ENCODE results near the gene ALPL. TPM values are rescaled to one million over a fixed set of nuclear protein-coding genes. Genes with fewer than 3 reads are reported as not detected.

The ALPL gene
- total and polyA plus RNA-seq, 2 donors (not counting 1 experiment from before 2014, with no cell fraction given): 1.3 to 3.6 TPM

- Histone ChIP-seq H3K4me1 (ENCODE audit: control insufficient read depth, extremely low read depth, insufficient read depth, low read length) (no peaks in the 10 kb centered on the region), H3K27ac (ENCODE audit: insufficient read depth, low read length) (no peak overlapping the region), H3K79me2 (ENCODE audit: control insufficient read depth, insufficient read depth, low read length) (no peaks in the 10 kb centered on the region), H4K20me1 (ENCODE audit: control insufficient read depth, extremely low read depth, insufficient read depth, low read length) (no peaks in the 10 kb centered on the region), H3K9ac (ENCODE audit: insufficient read depth, low read length) (no peak overlapping the region), H3K4me3 (replicated peaks in 1 of 4; ENCODE audit: control extremely low read depth in 1 of 4, insufficient read depth in 1 of 4, low read depth in 3 of 4, low read length in 4 of 4) (no peak overlapping the region), H2AFZ (ENCODE audit: low read length) (no peak overlapping the region), H3K9me3 (ENCODE audit: control insufficient read depth, insufficient read depth, low read depth, low read length) (no peaks in the 10 kb centered on the region), H3K27me3 (ENCODE audit: control insufficient read depth, insufficient read depth, low read length) (peaks cover 8% of the 10 kb centered on the region), H3K4me2 (ENCODE audit: extremely low read depth, insufficient read depth, low read length) (no peak overlapping the region), H3K36me3 (ENCODE audit: control insufficient read depth, insufficient read depth, low read length) (no peaks in the 10 kb centered on the region)
- TF ChIP-seq EZH2 (IDR thresholded peaks at IDR 0.05; ENCODE audit: low read length, missing control alignments) (no peak), CTCF (conservative IDR thresholded peaks at IDR 0.05 in 1 of 2, IDR thresholded peaks at IDR 0.05 in 1 of 2; ENCODE audit: low read depth in 1 of 2, low read length in 2 of 2) (no peak)
- DNase-seq (ENCODE audit: low read depth in 2 of 2): no peak
Measured at GRCh38 chr1:21579791-21580190, 70.6 kb downstream of the ALPL start.

- Histone ChIP-seq H2AFZ (ENCODE audit: low read length) (no peak overlapping the region), H3K27ac (ENCODE audit: insufficient read depth, low read length) (no peak overlapping the region), H3K4me2 (ENCODE audit: extremely low read depth, insufficient read depth, low read length) (no peak overlapping the region), H4K20me1 (ENCODE audit: control insufficient read depth, extremely low read depth, insufficient read depth, low read length) (no peaks in the 10 kb centered on the region), H3K4me3 (replicated peaks in 1 of 4; ENCODE audit: control extremely low read depth in 1 of 4, insufficient read depth in 1 of 4, low read depth in 3 of 4, low read length in 4 of 4) (no peak overlapping the region), H3K27me3 (ENCODE audit: control insufficient read depth, insufficient read depth, low read length) (peaks cover 8% of the 10 kb centered on the region), H3K79me2 (ENCODE audit: control insufficient read depth, insufficient read depth, low read length) (no peaks in the 10 kb centered on the region), H3K9ac (ENCODE audit: insufficient read depth, low read length) (no peak overlapping the region), H3K36me3 (ENCODE audit: control insufficient read depth, insufficient read depth, low read length) (no peaks in the 10 kb centered on the region), H3K9me3 (ENCODE audit: control insufficient read depth, insufficient read depth, low read depth, low read length) (no peaks in the 10 kb centered on the region), H3K4me1 (ENCODE audit: control insufficient read depth, extremely low read depth, insufficient read depth, low read length) (peaks cover 4% of the 10 kb centered on the region)
- TF ChIP-seq EZH2 (IDR thresholded peaks at IDR 0.05; ENCODE audit: low read length, missing control alignments) (no peak), CTCF (conservative IDR thresholded peaks at IDR 0.05 in 1 of 2, IDR thresholded peaks at IDR 0.05 in 1 of 2; ENCODE audit: low read depth in 1 of 2, low read length in 2 of 2) (no peak)
- DNase-seq (ENCODE audit: low read depth in 2 of 2): no peak
Measured at GRCh38 chr1:21584096-21584495, 74.9 kb downstream of the ALPL start.

GRCh38 chr1:21585037-21585436 is 75.8 kb downstream of the ALPL start:
- DNase-seq (ENCODE audit: low read depth in 2 of 2): peak in 1 of 2 donors; percentile 8
- no peak overlapping the region for H3K4me2 ChIP-seq (ENCODE audit: extremely low read depth, insufficient read depth, low read length)
- H3K4me3 ChIP-seq (replicated peaks in 1 of 4; ENCODE audit: control extremely low read depth in 1 of 4, insufficient read depth in 1 of 4, low read depth in 3 of 4, low read length in 4 of 4): no peak overlapping the region
- peaks cover 8% of the 10 kb centered on the region for H3K27me3 ChIP-seq (ENCODE audit: control insufficient read depth, insufficient read depth, low read length)
- TF ChIP-seq EZH2 (IDR thresholded peaks at IDR 0.05; ENCODE audit: low read length, missing control alignments): no peak
- TF ChIP-seq CTCF (conservative IDR thresholded peaks at IDR 0.05 in 1 of 2, IDR thresholded peaks at IDR 0.05 in 1 of 2; ENCODE audit: low read depth in 1 of 2, low read length in 2 of 2): no peak
- H4K20me1 ChIP-seq (ENCODE audit: control insufficient read depth, extremely low read depth, insufficient read depth, low read length): no peaks in the 10 kb centered on the region
- H3K79me2 ChIP-seq (ENCODE audit: control insufficient read depth, insufficient read depth, low read length): no peaks in the 10 kb centered on the region
- no peaks in the 10 kb centered on the region for H3K9me3 ChIP-seq (ENCODE audit: control insufficient read depth, insufficient read depth, low read depth, low read length)
- H2AFZ ChIP-seq (ENCODE audit: low read length): no peak overlapping the region
- peaks cover 4% of the 10 kb centered on the region for H3K4me1 ChIP-seq (ENCODE audit: control insufficient read depth, extremely low read depth, insufficient read depth, low read length)
- H3K36me3 ChIP-seq (ENCODE audit: control insufficient read depth, insufficient read depth, low read length): no peaks in the 10 kb centered on the region
- H3K9ac ChIP-seq (ENCODE audit: insufficient read depth, low read length): no peak overlapping the region
- H3K27ac ChIP-seq (ENCODE audit: insufficient read depth, low read length): no peak overlapping the region

Data from fibroblast of lung (primary cell).